WTC11 (cell line): ENCODE results near the gene ADH5.

ENCODE experiments used
- ATF1 ChIP-seq: sonication (generic); formaldehyde crosslinking; IDR thresholded peaks from 2 replicates; pipeline ENCODE4 v1.8.1; 2023; ENCODE audit warnings: mild to moderate bottlenecking, moderate library complexity, missing genetic modification reagents
- NFYB ChIP-seq: sonication (generic); formaldehyde crosslinking; conservative IDR thresholded peaks from 2 replicates; pipeline ENCODE4 v1.8.0; 2022; ENCODE audit warnings: low read depth, missing genetic modification reagents
- RELA ChIP-seq: sonication (generic); formaldehyde crosslinking; IDR thresholded peaks from 2 replicates; pipeline ENCODE4 v1.8.1; 2022; ENCODE audit warnings: missing genetic modification reagents, mild to moderate bottlenecking, borderline replicate concordance
- ZBTB21 ChIP-seq: sonication (generic); formaldehyde crosslinking; IDR thresholded peaks from 2 replicates; pipeline ENCODE4 v1.8.1; 2023; ENCODE audit warnings: mild to moderate bottlenecking, missing genetic modification reagents, borderline replicate concordance
- ZNF138 ChIP-seq: sonication (generic); formaldehyde crosslinking; conservative IDR thresholded peaks from 2 replicates; pipeline ENCODE4 v1.8.1; 2022; ENCODE audit warnings: mild to moderate bottlenecking, moderate library complexity, missing genetic modification reagents
- ZNF232 ChIP-seq: sonication (generic); formaldehyde crosslinking; IDR thresholded peaks from 2 replicates; pipeline ENCODE4 v1.8.0; 2022; ENCODE audit warnings: mild to moderate bottlenecking, missing genetic modification reagents
- TF ChIP-seq, protein P1 (sequence below): fragments of 200-600 bp; IDR thresholded peaks from 2 replicates; pipeline ENCODE4 v1.8.0; 2022; ENCODE audit warnings: antibody characterized with exemption
- TF ChIP-seq, protein P2 (sequence below): sonication (generic); formaldehyde crosslinking; IDR thresholded peaks from 2 replicates; pipeline ENCODE4 v1.8.1; 2023; ENCODE audit warnings: mild to moderate bottlenecking, missing genetic modification reagents
- TF ChIP-seq, protein P3 (sequence below): sonication (generic); formaldehyde crosslinking; IDR thresholded peaks from 2 replicates; pipeline ENCODE4 v1.8.0; 2022; ENCODE audit warnings: mild to moderate bottlenecking, missing genetic modification reagents

DNA sequence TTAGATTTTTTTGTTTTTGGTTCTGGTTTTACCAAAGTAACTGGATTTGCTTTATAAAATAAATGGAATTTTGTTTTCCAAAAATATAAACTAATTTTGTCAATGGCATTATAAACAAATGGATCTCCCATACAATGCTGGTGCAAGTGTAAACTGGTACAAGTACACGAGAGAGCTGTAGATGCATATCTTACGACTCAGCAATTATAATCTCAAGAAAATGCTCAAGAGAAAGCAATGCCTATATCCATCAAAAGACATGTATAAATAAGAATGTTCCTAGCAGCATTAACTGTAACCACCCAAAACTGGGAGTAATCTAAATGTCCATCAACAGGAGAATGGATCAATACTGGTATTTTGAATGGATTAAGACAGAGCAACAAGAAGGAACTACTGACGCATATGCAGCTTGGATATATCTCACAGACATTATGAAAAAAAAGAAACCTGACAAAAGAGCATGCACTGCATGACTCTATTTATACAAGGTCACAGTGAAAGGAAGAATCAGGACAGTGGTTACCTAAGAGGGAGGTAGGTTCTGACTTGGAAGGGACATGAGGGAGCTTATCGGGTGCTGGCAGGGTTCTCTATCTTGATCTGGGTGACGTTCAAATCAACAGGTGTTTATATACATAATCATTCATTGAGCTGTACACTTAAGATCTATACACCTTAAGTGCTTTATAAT lies 9.5 kb downstream of the ADH5 start:
- no peak for TF ChIP-seq ZNF138 (CRISPR knock-in tag)
- TF ChIP-seq, protein P1, sequence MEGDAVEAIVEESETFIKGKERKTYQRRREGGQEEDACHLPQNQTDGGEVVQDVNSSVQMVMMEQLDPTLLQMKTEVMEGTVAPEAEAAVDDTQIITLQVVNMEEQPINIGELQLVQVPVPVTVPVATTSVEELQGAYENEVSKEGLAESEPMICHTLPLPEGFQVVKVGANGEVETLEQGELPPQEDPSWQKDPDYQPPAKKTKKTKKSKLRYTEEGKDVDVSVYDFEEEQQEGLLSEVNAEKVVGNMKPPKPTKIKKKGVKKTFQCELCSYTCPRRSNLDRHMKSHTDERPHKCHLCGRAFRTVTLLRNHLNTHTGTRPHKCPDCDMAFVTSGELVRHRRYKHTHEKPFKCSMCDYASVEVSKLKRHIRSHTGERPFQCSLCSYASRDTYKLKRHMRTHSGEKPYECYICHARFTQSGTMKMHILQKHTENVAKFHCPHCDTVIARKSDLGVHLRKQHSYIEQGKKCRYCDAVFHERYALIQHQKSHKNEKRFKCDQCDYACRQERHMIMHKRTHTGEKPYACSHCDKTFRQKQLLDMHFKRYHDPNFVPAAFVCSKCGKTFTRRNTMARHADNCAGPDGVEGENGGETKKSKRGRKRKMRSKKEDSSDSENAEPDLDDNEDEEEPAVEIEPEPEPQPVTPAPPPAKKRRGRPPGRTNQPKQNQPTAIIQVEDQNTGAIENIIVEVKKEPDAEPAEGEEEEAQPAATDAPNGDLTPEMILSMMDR = no peak
- TF ChIP-seq NFYB (CRISPR knock-in tag) = no peak
- TF ChIP-seq, protein P2, sequence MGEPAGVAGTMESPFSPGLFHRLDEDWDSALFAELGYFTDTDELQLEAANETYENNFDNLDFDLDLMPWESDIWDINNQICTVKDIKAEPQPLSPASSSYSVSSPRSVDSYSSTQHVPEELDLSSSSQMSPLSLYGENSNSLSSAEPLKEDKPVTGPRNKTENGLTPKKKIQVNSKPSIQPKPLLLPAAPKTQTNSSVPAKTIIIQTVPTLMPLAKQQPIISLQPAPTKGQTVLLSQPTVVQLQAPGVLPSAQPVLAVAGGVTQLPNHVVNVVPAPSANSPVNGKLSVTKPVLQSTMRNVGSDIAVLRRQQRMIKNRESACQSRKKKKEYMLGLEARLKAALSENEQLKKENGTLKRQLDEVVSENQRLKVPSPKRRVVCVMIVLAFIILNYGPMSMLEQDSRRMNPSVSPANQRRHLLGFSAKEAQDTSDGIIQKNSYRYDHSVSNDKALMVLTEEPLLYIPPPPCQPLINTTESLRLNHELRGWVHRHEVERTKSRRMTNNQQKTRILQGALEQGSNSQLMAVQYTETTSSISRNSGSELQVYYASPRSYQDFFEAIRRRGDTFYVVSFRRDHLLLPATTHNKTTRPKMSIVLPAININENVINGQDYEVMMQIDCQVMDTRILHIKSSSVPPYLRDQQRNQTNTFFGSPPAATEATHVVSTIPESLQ (CRISPR knock-in tag) = no peak
- TF ChIP-seq ZBTB21 (CRISPR knock-in tag) = no peak
- TF ChIP-seq RELA = no peak
- TF ChIP-seq ZNF232 (CRISPR knock-in tag) = no peak
- TF ChIP-seq, protein P3, sequence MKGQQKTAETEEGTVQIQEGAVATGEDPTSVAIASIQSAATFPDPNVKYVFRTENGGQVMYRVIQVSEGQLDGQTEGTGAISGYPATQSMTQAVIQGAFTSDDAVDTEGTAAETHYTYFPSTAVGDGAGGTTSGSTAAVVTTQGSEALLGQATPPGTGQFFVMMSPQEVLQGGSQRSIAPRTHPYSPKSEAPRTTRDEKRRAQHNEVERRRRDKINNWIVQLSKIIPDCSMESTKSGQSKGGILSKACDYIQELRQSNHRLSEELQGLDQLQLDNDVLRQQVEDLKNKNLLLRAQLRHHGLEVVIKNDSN (CRISPR knock-in tag) = no peak
- TF ChIP-seq ATF1 (CRISPR knock-in tag) = no peak
